ENCODE data around the gene IMPDH1. TPM values are rescaled to one million over a fixed set of nuclear protein-coding genes. Genes with fewer than 3 reads are reported as not detected.

Gene IMPDH1
- total and polyA plus RNA-seq, 2 experiments from 2014 or later: 34.7 to 70.5 TPM

GRCh38 chr7:128408709-128409595 is 830 bp downstream of the IMPDH1 start:
- no peaks in the 10 kb centered on the region for H3K36me3 ChIP-seq (replicated peaks; ENCODE audit: insufficient read depth, low read depth)
- DNase-seq (ENCODE audit: low spot score): no peak
- WGBS (ENCODE audit: low lambda C conversion rate, missing lambda C conversion rate): 19% methylated on average over 25 of the region's 25 CpGs
- TF ChIP-seq EZH2 (IDR thresholded peaks at IDR 0.05; ENCODE audit: borderline replicate concordance) (no peak), CTCF (IDR thresholded peaks at IDR 0.05; ENCODE audit: poor library complexity) (no peak), EZH2phosphoT487 (IDR thresholded peaks at IDR 0.05; ENCODE audit: low read depth, severe bottlenecking, unreplicated experiment) (no peak)
- H3K9me3 ChIP-seq (ENCODE audit: low read depth): no peaks in the 10 kb centered on the region
- peak overlapping the region; percentile 90 for H3K4me2 ChIP-seq
- no peaks in the 10 kb centered on the region for H3K27me3 ChIP-seq
- peaks cover 4% of the 10 kb centered on the region for H4K20me1 ChIP-seq (ENCODE audit: insufficient read depth, poor library complexity, severe bottlenecking)
- peak overlapping the region; percentile 76 for H2AFZ ChIP-seq
- peak overlapping the region; percentile 65 for H3K4me3 ChIP-seq
- H3K27ac ChIP-seq: peak overlapping the region; percentile 90
- peaks cover 42% of the 10 kb centered on the region for H3K4me1 ChIP-seq (ENCODE audit: insufficient read depth)
- peaks cover 8% of the 10 kb centered on the region for H3K79me2 ChIP-seq
- no peaks in the 10 kb centered on the region for H3K9me2 ChIP-seq (replicated peaks; ENCODE audit: insufficient read depth)

GRCh38 chr7:128407751-128408708 is 1.8 kb downstream of the IMPDH1 start:
- Histone ChIP-seq H3K9me2 (replicated peaks; ENCODE audit: insufficient read depth) (no peaks in the 10 kb centered on the region), H4K20me1 (ENCODE audit: insufficient read depth, poor library complexity, severe bottlenecking) (peaks cover 4% of the 10 kb centered on the region), H3K27ac (peak overlapping the region; percentile 90), H3K36me3 (replicated peaks; ENCODE audit: insufficient read depth, low read depth) (no peaks in the 10 kb centered on the region), H3K79me2 (peaks cover 11% of the 10 kb centered on the region), H3K27me3 (no peaks in the 10 kb centered on the region), H3K4me3 (no peak overlapping the region), H3K4me1 (ENCODE audit: insufficient read depth) (peaks cover 42% of the 10 kb centered on the region), H3K4me2 (peak overlapping the region; percentile 90), H3K9me3 (ENCODE audit: low read depth) (no peaks in the 10 kb centered on the region), H2AFZ (no peak overlapping the region)
- WGBS (ENCODE audit: low lambda C conversion rate, missing lambda C conversion rate): 58% methylated on average over 11 of the region's 11 CpGs
- TF ChIP-seq EZH2 (IDR thresholded peaks at IDR 0.05; ENCODE audit: borderline replicate concordance) (no peak), EZH2phosphoT487 (IDR thresholded peaks at IDR 0.05; ENCODE audit: low read depth, severe bottlenecking, unreplicated experiment) (no peak), CTCF (IDR thresholded peaks at IDR 0.05; ENCODE audit: poor library complexity) (no peak)
- DNase-seq (ENCODE audit: low spot score): no peak

GRCh38 chr7:128407233-128407589 is 2.6 kb downstream of the IMPDH1 start:
- H3K4me2 ChIP-seq: no peak overlapping the region
- H3K4me1 ChIP-seq (ENCODE audit: insufficient read depth): peaks cover 42% of the 10 kb centered on the region
- WGBS (ENCODE audit: low lambda C conversion rate, missing lambda C conversion rate): 89% methylated on average over 7 of the region's 7 CpGs

More at GRCh38 chr7:128407233-128407589, 2.6 kb downstream of the IMPDH1 start:
- Histone ChIP-seq H2AFZ (no peak overlapping the region), H3K4me3 (no peak overlapping the region), H3K9me3 (ENCODE audit: low read depth) (no peaks in the 10 kb centered on the region), H4K20me1 (ENCODE audit: insufficient read depth, poor library complexity, severe bottlenecking) (peaks cover 4% of the 10 kb centered on the region), H3K9me2 (replicated peaks; ENCODE audit: insufficient read depth) (no peaks in the 10 kb centered on the region), H3K27ac (no peak overlapping the region), H3K27me3 (no peaks in the 10 kb centered on the region), H3K36me3 (replicated peaks; ENCODE audit: insufficient read depth, low read depth) (no peaks in the 10 kb centered on the region), H3K79me2 (peaks cover 11% of the 10 kb centered on the region)
- DNase-seq (ENCODE audit: low spot score): no peak
- no peak for TF ChIP-seq CTCF (IDR thresholded peaks at IDR 0.05; ENCODE audit: poor library complexity)
- no peak for TF ChIP-seq EZH2phosphoT487 (IDR thresholded peaks at IDR 0.05; ENCODE audit: low read depth, severe bottlenecking, unreplicated experiment)
- no peak for TF ChIP-seq EZH2 (IDR thresholded peaks at IDR 0.05; ENCODE audit: borderline replicate concordance)
